Transverse colon (tissue), 4 donors: ENCODE data around the gene DYNC1H1.
A peak's percentile ranks its signal among the peaks of the same experiment; 100 is the strongest.

Experiments
- CTCF ChIP-seq, 5 experiments: fragments of 200-600 bp in 3 of 5; fragments of 450-650 bp in 2 of 5; sonication (generic) in 3 of 5; IDR thresholded peaks; 1 replicate in 2 of 5; 2 replicates in 3 of 5; pipeline ENCODE4 v1.5.1; 2016 to 2017; ENCODE audit warnings: antibody characterized with exemption in 5 of 5, inconsistent platforms in 3 of 5, mild to moderate bottlenecking in 2 of 5, moderate library complexity in 1 of 5
- EP300 ChIP-seq: sonication (generic); formaldehyde crosslinking; IDR thresholded peaks from one replicate; pipeline ENCODE4 v1.6.1; 2017; ENCODE audit warnings: antibody characterized with exemption, low read depth
- POLR2A ChIP-seq: fragments of 450-650 bp; IDR thresholded peaks from one replicate; pipeline ENCODE4 v1.6.1; 2016; ENCODE audit warnings: antibody characterized with exemption, mild to moderate bottlenecking, moderate library complexity
- POLR2AphosphoS5 ChIP-seq, 3 donors: sonication (generic); formaldehyde crosslinking; IDR thresholded peaks; one replicate each; pipeline ENCODE4 v1.6.1; 2016; ENCODE audit warnings: antibody characterized with exemption in 3 of 3

- TF ChIP-seq CTCF (IDR thresholded peaks at IDR 0.05): no peak
- no peak for TF ChIP-seq POLR2A
- TF ChIP-seq POLR2AphosphoS5 (IDR thresholded peaks at IDR 0.05): peak; percentile 61 to 69 (median 61)
- peak; percentile 78 for TF ChIP-seq EP300
Observed at GRCh38 chr14:101927859-101928258, 36.5 kb upstream of the DYNC1H1 start.
